Fibroblast of villous mesenchyme (primary cell): Measurements from ENCODE around the gene CRPPA. TPM values are rescaled to one million over a fixed set of nuclear protein-coding genes. Genes with fewer than 3 reads are reported as not detected.
"Not testable (repeated sequence)": the region's sequence is repeated elsewhere in the genome, so short reads cannot be mapped to it uniquely, and the experiment has no call there.

Source experiments
- DNase-seq: peaks from one replicate; pipeline ENCODE4 v3.0.0-alpha.2; 2010; ENCODE audit warnings: low read depth
- H3K4me3 ChIP-seq: 2 replicates; pipeline ENCODE4 v1.5.1; 2011; ENCODE audit warnings: low read depth, mild to moderate bottlenecking, low read length
- small RNA-seq: library from RNA; depleted of rRNA; stranded (forward); fragments of <200 nt; gene quantifications from one replicate; pipeline ENCODE3, GENCODE V24; 2012
- total RNA-seq: library from RNA; depleted of rRNA; stranded (reverse); fragments of >200 nt; gene quantifications from 2 replicates; pipeline ENCODE4 v1.2.3, GENCODE V29; 2012
- TF ChIP-seq, protein P1 (sequence below): IDR thresholded peaks from 2 replicates; pipeline ENCODE4 v1.5.1; 2012; ENCODE audit warnings: low read depth, mild to moderate bottlenecking, low read length; ENCODE audit not compliant: insufficient read depth

The CRPPA gene
- total RNA-seq, 1 donor: 2.6 TPM

DNA sequence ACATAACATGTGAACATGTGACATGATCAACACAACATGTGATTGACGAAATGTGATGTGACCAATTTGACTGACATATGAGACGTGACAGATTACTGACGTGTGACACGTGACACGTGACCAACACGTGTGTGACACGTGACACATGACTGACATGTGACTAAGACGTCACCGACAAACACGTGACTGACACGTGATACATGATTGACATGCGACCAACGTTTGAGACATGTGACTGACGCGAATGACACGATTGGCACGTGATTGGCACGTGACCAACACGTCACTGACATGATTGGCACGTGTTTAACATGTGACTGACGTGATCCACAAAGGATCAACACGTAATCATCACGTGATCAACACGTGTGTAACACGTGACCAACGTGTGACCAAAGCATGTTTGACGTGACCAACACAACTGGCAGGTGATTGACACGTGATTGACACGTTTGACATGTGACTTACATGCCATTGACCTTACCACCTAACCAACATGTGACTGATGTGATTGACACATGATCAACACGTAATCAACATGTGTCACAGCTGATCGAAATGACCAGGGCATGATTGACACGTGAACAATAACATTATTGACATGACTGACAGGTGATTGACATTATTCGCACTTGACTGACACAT is 23.7 kb downstream of the CRPPA start:
- TF ChIP-seq, protein P1, sequence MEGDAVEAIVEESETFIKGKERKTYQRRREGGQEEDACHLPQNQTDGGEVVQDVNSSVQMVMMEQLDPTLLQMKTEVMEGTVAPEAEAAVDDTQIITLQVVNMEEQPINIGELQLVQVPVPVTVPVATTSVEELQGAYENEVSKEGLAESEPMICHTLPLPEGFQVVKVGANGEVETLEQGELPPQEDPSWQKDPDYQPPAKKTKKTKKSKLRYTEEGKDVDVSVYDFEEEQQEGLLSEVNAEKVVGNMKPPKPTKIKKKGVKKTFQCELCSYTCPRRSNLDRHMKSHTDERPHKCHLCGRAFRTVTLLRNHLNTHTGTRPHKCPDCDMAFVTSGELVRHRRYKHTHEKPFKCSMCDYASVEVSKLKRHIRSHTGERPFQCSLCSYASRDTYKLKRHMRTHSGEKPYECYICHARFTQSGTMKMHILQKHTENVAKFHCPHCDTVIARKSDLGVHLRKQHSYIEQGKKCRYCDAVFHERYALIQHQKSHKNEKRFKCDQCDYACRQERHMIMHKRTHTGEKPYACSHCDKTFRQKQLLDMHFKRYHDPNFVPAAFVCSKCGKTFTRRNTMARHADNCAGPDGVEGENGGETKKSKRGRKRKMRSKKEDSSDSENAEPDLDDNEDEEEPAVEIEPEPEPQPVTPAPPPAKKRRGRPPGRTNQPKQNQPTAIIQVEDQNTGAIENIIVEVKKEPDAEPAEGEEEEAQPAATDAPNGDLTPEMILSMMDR: no peak
- DNase-seq: no peak
- no peak overlapping the region for H3K4me3 ChIP-seq

DNA sequence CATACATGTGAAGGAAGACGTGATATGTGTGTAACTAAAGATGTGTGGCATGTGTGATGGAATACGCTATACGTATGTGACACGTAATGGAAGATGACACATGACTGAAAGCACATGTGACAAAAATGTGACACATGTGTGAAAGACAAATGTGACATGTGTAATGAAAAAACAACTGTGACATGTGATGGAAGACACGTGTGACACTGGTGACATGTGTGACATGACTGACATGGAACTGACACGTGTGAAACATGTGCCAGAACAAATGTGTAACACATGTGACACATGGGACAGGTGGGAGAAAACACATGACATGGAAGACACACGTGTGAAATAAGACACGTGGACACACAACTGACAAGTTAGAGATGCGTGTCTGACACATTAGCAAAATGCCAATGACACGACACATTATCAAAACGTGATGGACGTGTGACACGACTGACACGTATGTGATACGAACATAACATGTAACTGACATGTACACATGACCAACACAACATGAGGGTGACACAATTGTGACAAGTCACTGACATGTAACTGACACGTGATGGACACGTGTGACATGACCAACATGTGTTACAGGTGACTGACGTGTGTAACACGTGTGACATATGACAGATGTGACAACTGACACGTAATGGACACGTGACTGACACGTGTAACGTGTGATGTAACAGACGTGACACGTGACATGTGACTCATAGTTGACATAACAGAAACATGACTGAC is 24.4 kb downstream of the CRPPA start:
- TF ChIP-seq, protein P1: no peak
- H3K4me3 ChIP-seq: no peak overlapping the region
- no peak for DNase-seq

DNA sequence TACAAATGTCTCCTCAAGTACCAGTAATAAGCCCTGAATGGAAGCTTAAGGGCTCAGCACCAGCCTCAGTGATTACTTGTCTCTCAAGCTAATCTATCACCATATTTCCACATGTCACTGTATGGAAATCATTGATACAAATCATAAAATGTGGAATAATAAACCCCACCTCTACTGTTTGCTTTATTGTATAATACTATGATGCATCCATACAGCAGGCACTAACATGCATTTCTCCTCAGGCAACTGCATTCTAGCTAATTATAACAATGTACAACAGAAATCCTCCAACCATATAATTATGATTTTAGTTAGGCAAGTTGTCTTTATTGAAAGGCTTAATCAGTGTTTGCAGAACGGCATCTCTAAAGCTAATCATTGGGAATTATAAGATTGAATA is 26.2 kb downstream of the CRPPA start:
- DNase-seq: no peak
- no peak overlapping the region for H3K4me3 ChIP-seq
- TF ChIP-seq, protein P1: no peak

DNA sequence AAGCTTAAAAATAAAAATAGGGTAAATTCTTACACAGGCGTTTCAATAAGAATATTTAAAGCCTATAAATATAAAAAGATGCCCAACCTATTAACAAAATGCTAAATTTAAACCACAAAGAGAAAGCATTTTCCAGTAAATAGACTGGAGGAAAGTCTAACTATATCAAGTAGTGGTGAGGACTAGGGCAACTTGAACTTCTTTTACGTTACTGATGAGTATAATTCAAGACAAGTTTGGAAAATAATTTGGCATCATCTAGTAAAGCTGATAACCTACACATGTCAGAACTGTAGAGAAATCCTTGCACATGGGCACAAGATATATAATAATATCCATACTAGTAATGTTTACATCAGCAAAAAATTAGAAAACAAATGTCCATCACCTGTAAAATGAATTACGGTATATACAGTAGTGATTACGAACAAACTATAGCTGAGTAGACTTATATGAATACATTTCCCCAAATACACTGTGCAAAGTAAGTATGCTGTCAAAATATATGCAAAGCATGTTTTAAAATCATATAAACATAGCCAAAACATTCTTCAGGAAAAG is 27.4 kb downstream of the CRPPA start:
- TF ChIP-seq, protein P1: no peak
- H3K4me3 ChIP-seq: no peak overlapping the region
- no peak for DNase-seq

DNA sequence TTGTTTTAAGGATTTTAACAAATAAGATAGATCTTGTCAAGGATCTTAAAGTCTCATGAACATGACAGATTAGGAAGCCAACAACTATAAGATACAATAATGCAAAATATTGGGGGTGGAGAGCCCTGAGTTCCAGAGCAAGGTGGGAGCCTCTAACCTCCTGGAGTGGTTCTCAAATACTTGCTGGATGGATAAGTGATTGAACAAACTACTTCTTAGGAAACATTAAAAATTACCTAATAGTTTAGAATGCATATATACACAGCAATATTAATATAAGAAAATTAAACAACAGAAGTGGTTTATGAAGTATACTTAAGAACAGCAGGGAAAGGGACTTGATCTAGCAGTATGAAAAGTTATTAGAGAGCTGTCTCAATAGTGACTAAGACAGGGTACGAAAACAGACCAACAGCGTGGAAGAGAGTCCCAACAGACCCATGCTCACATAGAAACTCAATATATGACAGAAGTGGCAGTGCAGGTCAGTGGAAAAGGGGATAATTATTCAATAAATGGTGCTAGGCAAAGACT is 28.3 kb downstream of the CRPPA start:
- no peak overlapping the region for H3K4me3 ChIP-seq
- TF ChIP-seq, protein P1: no peak
- no peak for DNase-seq

DNA sequence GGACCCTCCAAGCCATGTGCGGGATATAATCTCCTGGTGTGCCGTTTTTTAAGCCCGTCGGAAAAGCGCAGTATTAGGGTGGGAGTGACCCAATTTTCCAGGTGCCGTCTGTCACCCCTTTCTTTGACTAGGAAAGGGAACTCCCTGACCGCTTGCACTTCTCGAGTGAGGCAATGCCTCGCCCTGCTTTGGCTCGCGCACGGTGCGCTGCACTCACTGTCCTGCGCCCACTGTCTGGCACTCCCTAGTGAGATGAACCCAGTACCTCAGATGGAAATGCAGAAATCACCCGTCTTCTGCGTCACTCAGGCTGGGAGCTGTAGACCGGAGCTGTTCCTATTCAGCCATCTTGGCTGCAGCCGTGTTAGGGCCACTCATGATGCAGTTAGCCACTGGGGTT is 37.6 kb downstream of the CRPPA start:
- H3K4me3 ChIP-seq, DNase-seq: not testable (repeated sequence)

DNA sequence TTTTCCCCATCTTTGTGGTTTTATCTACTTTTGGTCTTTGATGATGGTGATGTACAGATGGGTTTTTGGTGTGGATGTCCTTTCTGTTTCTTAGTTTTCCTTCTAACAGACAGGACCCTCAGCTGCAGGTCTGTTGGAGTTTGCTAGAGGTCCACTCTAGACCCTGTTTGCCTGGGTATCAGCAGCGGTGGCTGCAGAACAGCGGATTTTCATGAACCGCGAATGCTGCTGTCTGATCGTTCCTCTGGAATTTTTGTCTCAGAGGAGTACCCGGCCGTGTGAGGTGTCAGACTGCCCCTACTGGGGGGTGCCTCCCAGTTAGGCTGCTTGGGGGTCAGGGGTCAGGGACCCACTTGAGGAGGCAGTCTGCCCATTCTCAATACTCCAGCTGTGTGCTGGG is 38.2 kb downstream of the CRPPA start:
- not testable (repeated sequence) for DNase-seq, H3K4me3 ChIP-seq

Small RNA genes lying within 50 kb of the gene (small RNA-seq; reads per million reads assigned to genes)
- not detected for gene AC005014.3

Other genes with a start within 250 kb of the CRPPA start
- not detected in 2 replicates for gene SOSTDC1, start 44.2 kb upstream of the CRPPA start, total RNA-seq
- gene LRRC72, start 105.3 kb upstream of the CRPPA start, total RNA-seq: not detected in 2 replicates
- 23.2 and 28.5 TPM in 2 replicates for gene ANKMY2, start 224.2 kb upstream of the CRPPA start, total RNA-seq
- 48.0 and 53.5 TPM in 2 replicates for gene BZW2, start 224.6 kb upstream of the CRPPA start, total RNA-seq